AG04450 (cell line): ENCODE measurements around the gene NCL. TPM values are rescaled to one million over a fixed set of nuclear protein-coding genes. Genes with fewer than 3 reads are reported as not detected.

Experiments used
- CTCF ChIA-PET: fragments of 300-600, 350-600 bp; formaldehyde crosslinking; extraction: SDS; loops from one replicate; lab custom pipeline; 2022; ENCODE audit warnings: antibody characterized with exemption, inconsistent platforms; lab: Charles Lee
- POLR2A ChIA-PET: fragments of 350-600 bp; formaldehyde crosslinking; extraction: SDS; loops from one replicate; lab custom pipeline; 2021; ENCODE audit warnings: antibody characterized with exemption, inconsistent platforms; lab: Yijun Ruan, JAX
- DNase-seq: peaks from one replicate; pipeline ENCODE4 v3.0.0-alpha.2; 2011; ENCODE audit warnings: low read depth, low spot score
- H3K27ac ChIP-seq: one replicate; pipeline ENCODE4 v1.5.1; 2012; ENCODE audit warnings: low read depth, low read length, control low read depth
- H3K27me3 ChIP-seq: one replicate; pipeline ENCODE4 v1.6.0; 2012; ENCODE audit warnings: low read length; ENCODE audit not compliant: control insufficient read depth, insufficient read depth
- H3K4me3 ChIP-seq: 2 replicates; pipeline ENCODE4 v1.5.1; 2011; ENCODE audit warnings: mild to moderate bottlenecking, low read depth, low read length, control low read depth
- H3K9me3 ChIP-seq: 2 replicates; pipeline ENCODE4 v1.5.1; 2012; ENCODE audit warnings: low read length; ENCODE audit not compliant: control insufficient read depth, insufficient read depth
- CTCF ChIP-seq: IDR thresholded peaks from 2 replicates; pipeline ENCODE4 v1.5.1; 2011; ENCODE audit warnings: low read depth, low read length, control low read depth, inconsistent platforms
- polyA minus RNA-seq: library from RNA; depleted of rRNA, polyadenylated mRNA; stranded (reverse); fragments of >200 nt; gene quantifications from 2 replicates; pipeline ENCODE4 v1.2.3, GENCODE V29; 2011; rRNA and poly(A)+ RNA removed
- polyA plus RNA-seq: library from polyadenylated mRNA; depleted of rRNA; stranded (reverse); fragments of >200 nt; gene quantifications from 2 replicates; pipeline ENCODE4 v1.2.3, GENCODE V29; 2011; rRNA removed

NCL gene
- polyA plus RNA-seq (165 and 225 TPM in 2 replicates), polyA minus RNA-seq (100 and 125 TPM in 2 replicates)

- ChIA-PET CTCF (interaction anchor here (1.1 to 4.1 kb wide), 6 partner anchors 10 to 251 kb away, joined by 3 to 31 read pairs (median 5); no protein-coding TSS in a partner anchor), POLR2A (interaction anchor here (0.6 to 2.8 kb wide), 39 partner anchors 9 to 411 kb away, joined by 3 to 72 read pairs (median 5); partner anchors contain the start of gene PTMA)
- Histone ChIP-seq H3K9me3 (peaks cover 7% of the 10 kb centered on the region; the same call in 1 of the 2 replicates), H3K4me3 (peak within 1 kb of the TSS; percentile 98), H3K27ac (peak within 1 kb of the TSS; percentile 99), H3K27me3 (no peaks in the 10 kb centered on the region)
- peak; percentile 94 for DNase-seq
- no peak for TF ChIP-seq CTCF
Observed at GRCh38 chr2:231463698-231464575, at the start of gene NCL. TSS of gene NCL (minus strand) at chr2:231464484. CDS start at chr2:231464353, 131 bp downstream.

GRCh38 chr2:231513746-231514224 lies 49.5 kb upstream of the NCL start:
- Histone ChIP-seq H3K27me3 (no peaks in the 10 kb centered on the region), H3K27ac (peak overlapping the region; percentile 57), H3K4me3 (peak overlapping the region; percentile 88), H3K9me3 (peaks cover 4% of the 10 kb centered on the region; the same call in 1 of the 2 replicates)
- ChIA-PET POLR2A (interaction anchor here (0.6 to 1.0 kb wide), 3 partner anchors 9 to 49 kb away, joined by 3 to 10 read pairs (median 3); partner anchors contain the start of gene NCL), CTCF (no interaction called here)
- DNase-seq, result no peak
- TF ChIP-seq CTCF, result no peak

GRCh38 chr2:231512222-231512621 lies 47.9 kb upstream of the NCL start:
- CTCF ChIA-PET, result interaction anchor here (0.6 to 2.6 kb wide), 2 partner anchors 29 to 55 kb away, joined by 5 to 9 read pairs; no protein-coding TSS in a partner anchor

GRCh38 chr2:231503766-231504165 lies 39.5 kb upstream of the NCL start:
- Histone ChIP-seq H3K27ac (no peak overlapping the region), H3K9me3 (no peaks in the 10 kb centered on the region), H3K4me3 (no peak overlapping the region), H3K27me3 (no peaks in the 10 kb centered on the region)
- DNase-seq, result no peak
- TF ChIP-seq CTCF, result no peak
- POLR2A ChIA-PET, result no interaction called here
- CTCF ChIA-PET, result interaction anchor here (0.6 to 2.0 kb wide), 2 partner anchors 21 to 109 kb away, joined by 3 to 8 read pairs; no protein-coding TSS in a partner anchor

More at GRCh38 chr2:231512222-231512621, 47.9 kb upstream of the NCL start:
- TF ChIP-seq CTCF, result no peak
- no peak overlapping the region for H3K27ac ChIP-seq
- H3K4me3 ChIP-seq, result no peak overlapping the region
- no peak for DNase-seq
- POLR2A ChIA-PET, result interaction anchor here (2.0 kb wide), 1 partner anchor 48 kb away, joined by 5 read pairs; the partner anchor contains the start of gene NCL
- H3K27me3 ChIP-seq, result no peaks in the 10 kb centered on the region
- peaks cover 4% of the 10 kb centered on the region; the same call in 1 of the 2 replicates for H3K9me3 ChIP-seq
